Stimulated activated CD4-positive, alpha-beta T cell treated with anti-CD3 and anti-CD28 coated beads, Interleukin-4, amount 100 ng/mL, for 24 hours (primary cell): Measurements from ENCODE around the gene TMOD1.
"Not testable (repeated sequence)": the region's sequence is repeated elsewhere in the genome, so short reads cannot be mapped to it uniquely, and the experiment has no call there.

Experiments used
- DNase-seq: peaks from one replicate; pipeline ENCODE4 v3.0.0-alpha.2; 2020

Gene TMOD1

GRCh38 chr9:97601228-97601898 is 99.9 kb downstream of the TMOD1 start:
- no peak for DNase-seq

GRCh38 chr9:97602430-97602829 is 101.0 kb downstream of the TMOD1 start:
- DNase-seq: no peak

GRCh38 chr9:97604901-97605645 is 103.6 kb downstream of the TMOD1 start:
- no peak for DNase-seq

- DNase-seq: peak; percentile 65
These were observed 114.1 kb downstream of the TMOD1 start for GRCh38 chr9:97615439-97616072.

- DNase-seq: no peak
These were observed 116.5 kb downstream of the TMOD1 start for GRCh38 chr9:97617939-97618416.

- not testable (repeated sequence) for DNase-seq
These were observed 118.6 kb downstream of the TMOD1 start for GRCh38 chr9:97620063-97620462.

GRCh38 chr9:97622483-97622882 is 121.0 kb downstream of the TMOD1 start:
- DNase-seq: not testable (repeated sequence)

- no peak for DNase-seq
These were observed 122.5 kb downstream of the TMOD1 start for GRCh38 chr9:97623946-97624345.

- no peak for DNase-seq
These were observed 124.2 kb downstream of the TMOD1 start for GRCh38 chr9:97625620-97626019.

- DNase-seq: no peak
These were observed 126.2 kb downstream of the TMOD1 start for GRCh38 chr9:97627624-97628023.

- no peak for DNase-seq
These were observed 127.2 kb downstream of the TMOD1 start for GRCh38 chr9:97628668-97629067.

- no peak for DNase-seq
These were observed 127.7 kb downstream of the TMOD1 start for GRCh38 chr9:97629156-97629555.

- no peak for DNase-seq
These were observed 129.1 kb downstream of the TMOD1 start for GRCh38 chr9:97630591-97630990.

- no peak for DNase-seq
These were observed 130.9 kb downstream of the TMOD1 start for GRCh38 chr9:97632248-97632984.

GRCh38 chr9:97632985-97633858 is 131.8 kb downstream of the TMOD1 start, which contains the start of the genes NCBP1 and TSTD2:
TSS of gene NCBP1 (plus strand) at chr9:97633821. CDS start at chr9:97633882, 61 bp downstream.
TSS of gene TSTD2 (minus strand) at chr9:97633368. CDS start at chr9:97627562, 5,806 bp downstream.
- peak; percentile 96 for DNase-seq

- DNase-seq: peak; percentile 6
These were observed 132.5 kb downstream of the TMOD1 start for GRCh38 chr9:97633859-97634490.

GRCh38 chr9:97635026-97635425 is 133.6 kb downstream of the TMOD1 start:
- DNase-seq: no peak

GRCh38 chr9:97636903-97637302 is 135.4 kb downstream of the TMOD1 start:
- no peak for DNase-seq

GRCh38 chr9:97638666-97639065 is 137.2 kb downstream of the TMOD1 start:
- DNase-seq: no peak

GRCh38 chr9:97640325-97640724 is 138.9 kb downstream of the TMOD1 start:
- no peak for DNase-seq

GRCh38 chr9:97645720-97646119 is 144.3 kb downstream of the TMOD1 start:
- no peak for DNase-seq
